ENCODE data around the gene FLRT1. TPM values are rescaled to one million over a fixed set of nuclear protein-coding genes. Genes with fewer than 3 reads are reported as not detected.

FLRT1 gene
- total RNA-seq, 2 experiments from 2014 or later: not detected

- ChIA-PET POLR2A (no interaction called here), CTCF (no interaction called here)
Measured at GRCh38 chr11:64058494-64058893, 22.8 kb downstream of the FLRT1 start.

GRCh38 chr11:64059339-64060140 lies 23.8 kb downstream of the FLRT1 start:
- ChIA-PET POLR2A (no interaction called here), CTCF (no interaction called here)

- ChIA-PET POLR2A (no interaction called here), CTCF (no interaction called here)
Measured at GRCh38 chr11:64060263-64060860, 24.6 kb downstream of the FLRT1 start.

- POLR2A ChIA-PET: no interaction called here
- CTCF ChIA-PET: interaction anchor here (0.7 kb wide), 2 partner anchors 75 to 80 kb away, joined by 3 to 4 read pairs; no protein-coding TSS in a partner anchor
Measured at GRCh38 chr11:64060861-64061444, 25.2 kb downstream of the FLRT1 start.

- ChIA-PET POLR2A (no interaction called here), CTCF (no interaction called here)
Measured at GRCh38 chr11:64062185-64063039, 26.7 kb downstream of the FLRT1 start.

GRCh38 chr11:64063777-64064176 lies 28.0 kb downstream of the FLRT1 start:
- ChIA-PET CTCF (interaction anchor here (1.4 kb wide), 1 partner anchor 11 kb away, joined by 3 read pairs; no protein-coding TSS in a partner anchor), POLR2A (no interaction called here)

GRCh38 chr11:64064374-64065140 lies 28.8 kb downstream of the FLRT1 start:
- CTCF ChIA-PET: interaction anchor here (1.4 kb wide), 1 partner anchor 10 kb away, joined by 3 read pairs; no protein-coding TSS in a partner anchor
- POLR2A ChIA-PET: no interaction called here

GRCh38 chr11:64065141-64065465 lies 29.4 kb downstream of the FLRT1 start:
- POLR2A ChIA-PET: no interaction called here
- CTCF ChIA-PET: no interaction called here

- CTCF ChIA-PET: interaction anchor here (0.7 kb wide), 2 partner anchors 68 to 116 kb away, joined by 3 to 4 read pairs; no protein-coding TSS in a partner anchor
- POLR2A ChIA-PET: no interaction called here
Measured at GRCh38 chr11:64065712-64066111, 30.0 kb downstream of the FLRT1 start.

- CTCF ChIA-PET: interaction anchor here (1.1 kb wide), 1 partner anchor 42 kb away, joined by 4 read pairs; no protein-coding TSS in a partner anchor
- POLR2A ChIA-PET: no interaction called here
Measured at GRCh38 chr11:64067230-64067993, 31.7 kb downstream of the FLRT1 start.

GRCh38 chr11:64068705-64069400 lies 33.1 kb downstream of the FLRT1 start:
- ChIA-PET CTCF (no interaction called here), POLR2A (no interaction called here)

- CTCF ChIA-PET: no interaction called here
- POLR2A ChIA-PET: no interaction called here
Measured at GRCh38 chr11:64069401-64070313, 33.9 kb downstream of the FLRT1 start.

GRCh38 chr11:64070314-64070681 lies 34.6 kb downstream of the FLRT1 start:
- CTCF ChIA-PET: no interaction called here
- POLR2A ChIA-PET: no interaction called here

- CTCF ChIA-PET: no interaction called here
Measured at GRCh38 chr11:64071849-64072248, 36.1 kb downstream of the FLRT1 start.

GRCh38 chr11:64072403-64072802 lies 36.7 kb downstream of the FLRT1 start:
- CTCF ChIA-PET: no interaction called here
- POLR2A ChIA-PET: no interaction called here

More at GRCh38 chr11:64071849-64072248, 36.1 kb downstream of the FLRT1 start:
- POLR2A ChIA-PET: no interaction called here

GRCh38 chr11:64072871-64073270 lies 37.1 kb downstream of the FLRT1 start:
- POLR2A ChIA-PET: no interaction called here
- CTCF ChIA-PET: no interaction called here

- ChIA-PET POLR2A (no interaction called here), CTCF (interaction anchor here (1.4 kb wide), 1 partner anchor 10 kb away, joined by 3 read pairs; no protein-coding TSS in a partner anchor)
Measured at GRCh38 chr11:64073542-64073941, 37.8 kb downstream of the FLRT1 start.

All from activated CD8-positive, alpha-beta memory T cell treated with anti-CD3 and anti-CD28 coated beads for 36 hours (primary cell).